Neural cell (in vitro differentiated cells): ENCODE data around the gene PMPCA. TPM values are rescaled to one million over a fixed set of nuclear protein-coding genes. Genes with fewer than 3 reads are reported as not detected.

Experiments used
- H2AFZ ChIP-seq: fragments of 200-600, 300-800 bp; sonication (generic), shearing (Covaris generic); 2 replicates; pipeline ENCODE4 v1.6.0; 2014; ENCODE audit warnings: low read depth, mild to moderate bottlenecking, antibody characterized with exemption, low read length, moderate library complexity
- H3F3A ChIP-seq: fragments of 200-600 bp; shearing (Covaris generic); 2 replicates; pipeline ENCODE4 v1.6.1; 2016; ENCODE audit warnings: mild to moderate bottlenecking, moderate library complexity, mixed read lengths, antibody characterized with exemption, low read length; ENCODE audit not compliant: insufficient read depth, poor library complexity, severe bottlenecking
- H3K27ac ChIP-seq: fragments of 200-600, 300-800 bp; sonication (generic), shearing (Covaris generic); 2 replicates; pipeline ENCODE4 v1.5.1; 2014; ENCODE audit warnings: mild to moderate bottlenecking, low read length, moderate library complexity
- H3K27me3 ChIP-seq: fragments of 300-800, 200-600 bp; sonication (generic), shearing (Covaris generic); 2 replicates; pipeline ENCODE4 v1.6.0; 2014; ENCODE audit warnings: mild to moderate bottlenecking, low read depth, low read length, moderate library complexity; ENCODE audit not compliant: insufficient read depth
- H3K36me3 ChIP-seq: fragments of 300-800, 200-600 bp; sonication (generic), shearing (Covaris generic); 2 replicates; pipeline ENCODE4 v1.5.1; 2014; ENCODE audit warnings: mild to moderate bottlenecking, antibody characterized with exemption, low read length, moderate library complexity; ENCODE audit not compliant: insufficient read depth
- H3K4me2 ChIP-seq: fragments of 300-800, 200-600 bp; sonication (generic), shearing (Covaris generic); 2 replicates; pipeline ENCODE4 v1.6.0; 2014; ENCODE audit warnings: mild to moderate bottlenecking, low read length
- H3K4me3 ChIP-seq: fragments of 300-800, 200-600 bp; sonication (generic), shearing (Covaris generic); 2 replicates; pipeline ENCODE4 v1.5.1; 2014; ENCODE audit warnings: mild to moderate bottlenecking, low read length, moderate library complexity
- H3K79me2 ChIP-seq: fragments of 200-600 bp; shearing (Covaris generic); replicated peaks from 2 replicates; pipeline ENCODE4 v1.6.0; 2014; ENCODE audit warnings: mild to moderate bottlenecking, low read length, moderate library complexity; ENCODE audit not compliant: insufficient read depth
- H3K9ac ChIP-seq: fragments of 300-800, 200-600 bp; sonication (generic), shearing (Covaris generic); 2 replicates; pipeline ENCODE4 v1.6.1; 2016; ENCODE audit warnings: mild to moderate bottlenecking, low read length, mixed read lengths
- H3K9me2 ChIP-seq: fragments of 200-600 bp; shearing (Covaris generic); 2 replicates; pipeline ENCODE4 v1.6.1; 2016; ENCODE audit warnings: mild to moderate bottlenecking, low read length, mixed read lengths; ENCODE audit not compliant: insufficient read depth
- H3K9me3 ChIP-seq: fragments of 200-600, 300-800 bp; sonication (generic), shearing (Covaris generic); 2 replicates; pipeline ENCODE4 v1.6.1; 2016; ENCODE audit warnings: mild to moderate bottlenecking, mixed run types, low read length, moderate library complexity, mixed read lengths
- H4K20me1 ChIP-seq: fragments of 200-600 bp; shearing (Covaris generic); 2 replicates; pipeline ENCODE4 v1.6.1; 2016; ENCODE audit warnings: mild to moderate bottlenecking, mixed run types; ENCODE audit not compliant: insufficient read depth
- EP300 ChIP-seq: fragments of 450-650 bp; conservative IDR thresholded peaks from 2 replicates; pipeline ENCODE4 v1.6.1; 2014; ENCODE audit warnings: antibody characterized with exemption, mild to moderate bottlenecking, moderate library complexity; ENCODE audit not compliant: poor library complexity, severe bottlenecking
- EZH2 ChIP-seq: fragments of 200-600, 300-800 bp; shearing (Covaris generic), sonication (generic); IDR thresholded peaks from 2 replicates; pipeline ENCODE4 v1.6.1; 2014; ENCODE audit warnings: antibody characterized with exemption, low read length, borderline replicate concordance, mild to moderate bottlenecking; ENCODE audit not compliant: insufficient read depth, poor library complexity, severe bottlenecking
- MXI1 ChIP-seq: fragments of 450-650 bp; conservative IDR thresholded peaks from 2 replicates; pipeline ENCODE4 v1.6.1; 2014; ENCODE audit warnings: antibody characterized with exemption, mild to moderate bottlenecking; ENCODE audit not compliant: poor library complexity, severe bottlenecking
- POLR2AphosphoS5 ChIP-seq: IDR thresholded peaks from 2 replicates; pipeline ENCODE4 v1.6.1; 2012
- RAD21 ChIP-seq: fragments of 450-650 bp; conservative IDR thresholded peaks from 2 replicates; pipeline ENCODE4 v1.6.1; 2014; ENCODE audit warnings: antibody characterized with exemption, mild to moderate bottlenecking, moderate library complexity
- SMC3 ChIP-seq: fragments of 450-650 bp; conservative IDR thresholded peaks from 2 replicates; pipeline ENCODE4 v1.6.1; 2014; ENCODE audit warnings: antibody characterized with exemption, mild to moderate bottlenecking, moderate library complexity; ENCODE audit not compliant: poor library complexity
- TAF1 ChIP-seq: IDR thresholded peaks from 2 replicates; pipeline ENCODE4 v1.6.1; 2012; ENCODE audit warnings: low read depth
- polyA plus RNA-seq: library from polyadenylated mRNA; depleted of rRNA; stranded (reverse); fragments of >200 nt; gene quantifications from 2 replicates; pipeline ENCODE4 v1.2.3, GENCODE V29; 2014
- TF ChIP-seq, protein P1 (sequence below): IDR thresholded peaks from 2 replicates; pipeline ENCODE4 v1.6.1; 2012; ENCODE audit warnings: borderline replicate concordance
- TF ChIP-seq, protein P2 (sequence below): fragments of 450-650 bp; IDR thresholded peaks from 2 replicates; pipeline ENCODE4 v1.5.1; 2014; ENCODE audit warnings: antibody characterized with exemption, mild to moderate bottlenecking, moderate library complexity; ENCODE audit not compliant: poor library complexity, severe bottlenecking

The PMPCA gene
- polyA plus RNA-seq, 1 donor from 2014 or later = 61.3 TPM

DNA sequence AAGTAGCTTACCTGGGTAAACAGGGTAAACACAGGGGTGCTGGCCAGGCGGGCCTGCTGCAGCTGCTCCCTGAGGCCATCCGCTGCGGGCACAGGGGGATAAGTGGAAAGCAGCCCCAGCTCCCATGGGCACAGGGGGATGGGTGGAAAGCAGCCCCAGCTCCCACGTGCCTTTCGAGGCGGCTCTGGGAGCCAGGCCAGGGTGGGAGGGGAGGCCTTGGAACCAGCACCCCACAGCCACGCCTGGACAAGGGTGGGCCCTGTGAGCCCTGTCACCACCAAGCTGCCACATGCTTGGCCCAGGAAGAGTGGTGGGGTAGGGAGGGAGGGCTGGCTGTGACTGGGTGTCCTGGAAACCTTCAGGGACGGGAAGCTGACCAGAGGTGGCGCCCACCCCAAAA lies 29.1 kb upstream of the PMPCA start:
- H3K36me3 ChIP-seq = no peaks in the 10 kb centered on the region
- H3K4me2 ChIP-seq = no peak overlapping the region
- H3K9me2 ChIP-seq = no peaks in the 10 kb centered on the region
- no peak overlapping the region for H3K4me3 ChIP-seq
- H4K20me1 ChIP-seq = no peaks in the 10 kb centered on the region
- no peaks in the 10 kb centered on the region for H3F3A ChIP-seq
- no peak overlapping the region for H3K9ac ChIP-seq
- H3K79me2 ChIP-seq = no peaks in the 10 kb centered on the region
- TF ChIP-seq, protein P1, sequence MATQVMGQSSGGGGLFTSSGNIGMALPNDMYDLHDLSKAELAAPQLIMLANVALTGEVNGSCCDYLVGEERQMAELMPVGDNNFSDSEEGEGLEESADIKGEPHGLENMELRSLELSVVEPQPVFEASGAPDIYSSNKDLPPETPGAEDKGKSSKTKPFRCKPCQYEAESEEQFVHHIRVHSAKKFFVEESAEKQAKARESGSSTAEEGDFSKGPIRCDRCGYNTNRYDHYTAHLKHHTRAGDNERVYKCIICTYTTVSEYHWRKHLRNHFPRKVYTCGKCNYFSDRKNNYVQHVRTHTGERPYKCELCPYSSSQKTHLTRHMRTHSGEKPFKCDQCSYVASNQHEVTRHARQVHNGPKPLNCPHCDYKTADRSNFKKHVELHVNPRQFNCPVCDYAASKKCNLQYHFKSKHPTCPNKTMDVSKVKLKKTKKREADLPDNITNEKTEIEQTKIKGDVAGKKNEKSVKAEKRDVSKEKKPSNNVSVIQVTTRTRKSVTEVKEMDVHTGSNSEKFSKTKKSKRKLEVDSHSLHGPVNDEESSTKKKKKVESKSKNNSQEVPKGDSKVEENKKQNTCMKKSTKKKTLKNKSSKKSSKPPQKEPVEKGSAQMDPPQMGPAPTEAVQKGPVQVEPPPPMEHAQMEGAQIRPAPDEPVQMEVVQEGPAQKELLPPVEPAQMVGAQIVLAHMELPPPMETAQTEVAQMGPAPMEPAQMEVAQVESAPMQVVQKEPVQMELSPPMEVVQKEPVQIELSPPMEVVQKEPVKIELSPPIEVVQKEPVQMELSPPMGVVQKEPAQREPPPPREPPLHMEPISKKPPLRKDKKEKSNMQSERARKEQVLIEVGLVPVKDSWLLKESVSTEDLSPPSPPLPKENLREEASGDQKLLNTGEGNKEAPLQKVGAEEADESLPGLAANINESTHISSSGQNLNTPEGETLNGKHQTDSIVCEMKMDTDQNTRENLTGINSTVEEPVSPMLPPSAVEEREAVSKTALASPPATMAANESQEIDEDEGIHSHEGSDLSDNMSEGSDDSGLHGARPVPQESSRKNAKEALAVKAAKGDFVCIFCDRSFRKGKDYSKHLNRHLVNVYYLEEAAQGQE = no peak
- TF ChIP-seq, protein P2, sequence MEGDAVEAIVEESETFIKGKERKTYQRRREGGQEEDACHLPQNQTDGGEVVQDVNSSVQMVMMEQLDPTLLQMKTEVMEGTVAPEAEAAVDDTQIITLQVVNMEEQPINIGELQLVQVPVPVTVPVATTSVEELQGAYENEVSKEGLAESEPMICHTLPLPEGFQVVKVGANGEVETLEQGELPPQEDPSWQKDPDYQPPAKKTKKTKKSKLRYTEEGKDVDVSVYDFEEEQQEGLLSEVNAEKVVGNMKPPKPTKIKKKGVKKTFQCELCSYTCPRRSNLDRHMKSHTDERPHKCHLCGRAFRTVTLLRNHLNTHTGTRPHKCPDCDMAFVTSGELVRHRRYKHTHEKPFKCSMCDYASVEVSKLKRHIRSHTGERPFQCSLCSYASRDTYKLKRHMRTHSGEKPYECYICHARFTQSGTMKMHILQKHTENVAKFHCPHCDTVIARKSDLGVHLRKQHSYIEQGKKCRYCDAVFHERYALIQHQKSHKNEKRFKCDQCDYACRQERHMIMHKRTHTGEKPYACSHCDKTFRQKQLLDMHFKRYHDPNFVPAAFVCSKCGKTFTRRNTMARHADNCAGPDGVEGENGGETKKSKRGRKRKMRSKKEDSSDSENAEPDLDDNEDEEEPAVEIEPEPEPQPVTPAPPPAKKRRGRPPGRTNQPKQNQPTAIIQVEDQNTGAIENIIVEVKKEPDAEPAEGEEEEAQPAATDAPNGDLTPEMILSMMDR = no peak
- TF ChIP-seq EZH2 (no peak), POLR2AphosphoS5 (no peak), SMC3 (no peak), TAF1 (no peak), EP300 (no peak), RAD21 (no peak), MXI1 (no peak)
- H3K27ac ChIP-seq = no peak overlapping the region
- no peaks in the 10 kb centered on the region for H3K9me3 ChIP-seq
- no peaks in the 10 kb centered on the region for H3K27me3 ChIP-seq
- H2AFZ ChIP-seq = no peak overlapping the region

DNA sequence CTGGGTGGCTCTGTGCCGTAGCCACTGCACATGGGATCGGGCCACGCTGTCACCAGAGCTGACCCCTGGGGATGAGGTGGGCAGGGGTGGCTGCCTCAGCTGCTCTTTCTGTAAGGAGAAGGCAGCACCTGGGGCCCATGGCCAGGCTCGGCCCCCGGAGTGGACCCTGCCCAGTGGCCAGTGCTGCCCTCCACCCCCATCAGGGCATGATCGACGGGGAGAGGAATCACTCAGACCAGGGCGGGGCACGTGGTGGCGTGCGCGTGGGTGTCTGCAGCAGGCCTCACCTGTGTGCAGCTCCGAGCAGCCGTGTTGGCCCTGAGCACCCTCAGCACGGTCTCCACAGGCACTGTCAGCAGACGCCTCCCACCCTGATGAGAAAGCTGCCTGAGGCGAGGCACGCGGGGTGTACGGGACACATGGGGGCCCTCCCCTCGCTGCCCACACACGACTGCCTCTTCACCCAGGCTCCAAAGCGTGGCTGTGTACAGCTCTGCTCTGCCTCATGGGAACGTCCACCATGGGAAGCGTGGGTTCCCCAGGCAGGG lies 28.4 kb upstream of the PMPCA start:
- Histone ChIP-seq H3K4me2 (no peak overlapping the region), H3K4me3 (no peak overlapping the region), H4K20me1 (no peaks in the 10 kb centered on the region), H3F3A (no peaks in the 10 kb centered on the region), H3K27me3 (no peaks in the 10 kb centered on the region), H2AFZ (no peak overlapping the region), H3K9me3 (no peaks in the 10 kb centered on the region), H3K9me2 (no peaks in the 10 kb centered on the region), H3K9ac (no peak overlapping the region), H3K27ac (no peak overlapping the region), H3K79me2 (no peaks in the 10 kb centered on the region), H3K36me3 (no peaks in the 10 kb centered on the region)
- TF ChIP-seq, protein P2 = no peak
- TF ChIP-seq SMC3 = no peak
- no peak for TF ChIP-seq EZH2
- TF ChIP-seq, protein P1 = no peak
- no peak for TF ChIP-seq EP300
- no peak for TF ChIP-seq MXI1
- TF ChIP-seq TAF1 = no peak
- no peak for TF ChIP-seq POLR2AphosphoS5
- no peak for TF ChIP-seq RAD21
